Stimulated activated naive CD4-positive, alpha-beta T cell treated with Interleukin-2 at 50 U/mL for 16 hours (primary cell): Measurements from ENCODE around the gene FAM240A.

ENCODE experiments used
- DNase-seq: peaks from one replicate; lab custom pipeline; 2025; lab: John Stamatoyannopoulos, UW

Gene FAM240A

DNA sequence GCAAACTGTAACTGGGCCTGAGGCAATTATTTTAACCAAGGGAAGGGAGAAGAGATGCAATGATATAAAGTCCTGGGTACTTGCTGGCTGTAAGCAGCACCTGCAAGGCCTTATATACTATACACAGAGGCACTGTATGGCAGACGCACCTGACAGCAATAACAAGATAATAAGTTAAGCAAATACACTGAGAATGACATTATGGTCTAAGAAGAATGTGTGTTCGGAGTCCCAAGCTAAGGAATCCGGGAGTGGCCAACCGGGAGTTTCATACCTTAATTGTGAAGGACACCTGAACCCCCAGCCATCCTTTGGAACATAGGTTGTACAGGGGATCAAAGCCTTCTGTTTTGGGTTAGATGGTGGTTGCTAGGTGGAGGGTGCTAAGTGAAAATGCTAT lies 13.7 kb downstream of the FAM240A start:
- no peak for DNase-seq

DNA sequence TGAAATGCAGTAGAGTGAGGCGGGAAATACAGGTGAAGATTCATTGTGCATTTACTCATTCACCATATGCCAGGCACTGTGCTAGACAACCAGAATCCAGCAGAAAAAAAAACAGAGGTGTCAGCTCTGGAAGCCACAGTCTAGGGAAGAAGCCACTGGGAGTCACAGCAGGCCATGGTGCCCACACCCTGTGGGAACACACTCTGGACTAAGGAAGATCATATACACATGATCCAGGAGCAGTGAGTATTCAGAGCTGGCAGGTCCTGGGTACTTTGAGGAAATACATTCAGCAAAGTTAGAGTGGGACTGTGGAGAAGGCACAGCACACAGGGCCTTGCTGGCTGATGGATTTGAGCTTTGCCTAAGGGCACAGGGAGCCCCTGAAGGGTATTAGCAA lies 14.8 kb downstream of the FAM240A start:
- DNase-seq: no peak

DNA sequence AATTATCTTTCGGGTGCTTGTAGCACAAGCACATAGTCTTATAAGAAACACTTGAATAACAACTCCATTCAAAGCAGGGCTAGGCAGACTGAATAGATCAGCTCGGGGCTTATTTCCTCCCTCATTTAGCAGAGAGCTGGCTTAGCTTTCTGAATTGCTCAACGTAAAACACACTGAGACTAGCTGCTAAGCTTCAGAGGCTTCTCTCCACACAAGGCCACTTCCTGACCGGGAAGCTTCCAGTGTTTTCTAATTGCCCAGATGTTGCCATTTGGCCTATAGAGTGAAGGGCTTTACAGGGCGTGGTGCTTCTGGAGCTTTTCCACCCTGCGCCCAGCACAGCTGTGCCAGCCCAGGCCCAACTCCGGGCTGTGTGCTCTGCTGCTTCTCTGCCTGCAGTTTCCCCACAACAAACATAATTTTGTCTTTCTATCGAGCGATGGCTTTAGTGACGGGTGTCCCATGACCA lies 16.6 kb downstream of the FAM240A start:
- no peak for DNase-seq

DNA sequence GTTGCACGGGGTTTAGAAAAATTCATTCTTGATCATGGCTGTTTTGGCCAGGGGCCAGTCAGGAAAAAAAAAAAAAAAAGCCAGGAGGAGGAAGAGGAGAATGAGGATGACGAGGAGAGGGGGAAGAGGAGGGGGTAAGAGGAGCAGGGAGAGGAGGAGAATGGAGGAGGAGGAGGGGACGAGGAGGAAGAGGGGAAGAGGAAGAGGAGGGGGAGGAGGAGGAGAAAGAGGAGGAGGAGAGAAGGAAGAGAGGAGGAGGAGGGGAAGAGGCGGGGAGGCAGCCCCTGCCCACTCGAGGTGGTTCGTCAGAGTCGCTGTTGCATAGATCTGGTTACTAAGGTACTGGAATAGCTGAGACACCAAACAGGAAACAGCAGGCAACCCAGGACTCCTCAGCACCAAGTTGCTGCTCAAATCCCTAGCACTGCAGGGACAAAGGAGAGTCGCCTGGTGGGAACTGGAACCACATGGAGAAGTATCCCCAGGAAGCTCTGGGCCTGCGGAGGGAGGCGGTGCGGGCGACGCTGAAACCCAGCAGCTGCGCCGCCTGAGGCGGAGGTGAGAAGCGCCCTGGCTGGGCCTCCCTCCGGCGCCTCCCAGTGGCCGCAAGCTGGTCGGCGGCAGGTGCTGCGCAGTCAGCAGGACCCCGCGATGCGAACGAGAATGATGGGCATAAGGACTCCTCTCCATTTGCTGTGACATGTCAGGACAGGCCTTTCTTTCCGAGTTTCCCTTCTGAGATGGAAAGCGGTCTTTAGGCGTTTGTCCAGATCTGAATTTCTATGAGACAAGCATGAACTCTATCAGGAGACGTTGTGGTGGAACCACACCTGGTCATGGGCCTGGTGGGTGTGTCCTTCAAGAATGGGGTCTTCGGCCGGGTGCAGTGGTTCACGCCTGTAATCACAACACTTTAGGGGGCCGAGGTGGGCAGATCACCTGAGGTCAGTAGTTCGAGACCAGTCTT lies 17.5 kb downstream of the FAM240A start:
- DNase-seq: peak; percentile 71

DNA sequence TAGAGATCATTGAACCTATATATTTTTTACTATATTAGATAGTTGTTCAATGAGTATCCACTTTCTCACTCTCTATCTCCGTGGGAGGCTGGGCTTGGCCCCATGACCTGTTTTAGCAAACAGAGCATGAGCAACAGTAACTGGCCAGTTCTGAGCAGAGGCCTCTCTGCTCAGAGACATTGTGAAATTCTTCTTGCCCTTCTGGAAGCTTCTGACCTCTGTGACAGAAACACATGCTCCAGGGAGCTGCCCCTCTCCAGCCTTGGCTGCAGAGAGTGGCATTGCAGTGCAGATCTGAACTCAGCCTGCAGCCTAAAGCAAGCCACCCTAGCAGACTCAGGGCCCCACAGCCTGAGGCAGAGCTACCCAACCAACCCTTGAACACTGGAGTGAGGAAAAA lies 20.5 kb downstream of the FAM240A start:
- no peak for DNase-seq

DNA sequence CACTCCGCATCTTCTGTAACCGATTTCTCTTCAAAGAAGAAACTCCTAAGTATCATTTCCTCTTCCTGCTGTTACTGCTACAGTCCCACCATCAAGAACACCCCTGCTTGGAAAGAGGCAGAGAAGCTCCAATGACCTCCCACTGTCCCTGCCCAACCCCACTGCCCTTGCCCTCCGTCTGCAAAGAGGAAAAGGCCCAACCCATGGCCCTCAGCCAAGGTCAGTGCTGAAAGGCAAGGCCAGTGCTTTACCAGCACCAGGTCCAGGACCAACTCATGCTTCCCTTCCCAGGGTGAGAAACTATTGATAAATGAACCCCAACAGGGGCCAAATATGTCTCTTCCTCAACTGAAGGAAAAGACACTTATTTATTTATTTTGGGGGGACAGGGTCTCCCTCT lies 22.5 kb downstream of the FAM240A start:
- no peak for DNase-seq

DNA sequence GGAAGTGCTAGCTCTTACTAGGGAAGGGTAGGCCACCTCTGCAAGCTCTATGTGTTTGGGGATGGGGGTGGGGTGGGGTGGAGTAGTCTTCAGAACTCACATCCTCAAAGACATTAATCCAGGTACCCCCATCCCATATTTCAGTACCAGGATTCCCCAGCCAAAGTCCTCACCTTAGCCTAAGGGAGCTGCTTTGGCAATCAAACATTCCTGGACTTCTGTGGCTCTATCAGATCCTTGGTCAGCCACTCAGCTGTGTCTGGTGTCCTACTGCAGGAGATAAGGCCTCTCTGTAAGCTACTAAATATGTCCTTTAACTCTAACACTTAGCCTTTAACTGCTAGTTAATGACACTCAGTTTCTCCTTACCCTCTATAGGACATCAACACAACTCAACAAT lies 26.9 kb downstream of the FAM240A start:
- DNase-seq: no peak

DNA sequence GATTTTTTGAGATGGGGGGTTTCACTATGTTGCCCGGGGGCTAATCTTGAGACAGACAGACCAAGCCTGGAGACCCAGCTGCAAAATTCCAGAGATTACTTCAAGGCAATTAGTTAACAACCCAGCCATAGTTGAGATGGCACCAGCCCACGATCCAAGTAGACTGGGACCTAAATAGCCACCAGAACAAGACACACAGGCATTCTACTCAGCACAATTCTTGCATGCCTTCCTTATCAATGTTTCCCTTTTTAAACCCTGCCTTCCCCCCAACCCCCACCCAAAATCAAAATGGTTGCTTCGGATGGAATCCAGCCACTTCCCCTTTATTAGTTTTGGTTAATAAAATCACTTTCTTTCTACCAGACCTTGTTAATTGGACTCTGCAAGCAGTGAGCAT lies 28.6 kb downstream of the FAM240A start:
- DNase-seq: no peak

DNA sequence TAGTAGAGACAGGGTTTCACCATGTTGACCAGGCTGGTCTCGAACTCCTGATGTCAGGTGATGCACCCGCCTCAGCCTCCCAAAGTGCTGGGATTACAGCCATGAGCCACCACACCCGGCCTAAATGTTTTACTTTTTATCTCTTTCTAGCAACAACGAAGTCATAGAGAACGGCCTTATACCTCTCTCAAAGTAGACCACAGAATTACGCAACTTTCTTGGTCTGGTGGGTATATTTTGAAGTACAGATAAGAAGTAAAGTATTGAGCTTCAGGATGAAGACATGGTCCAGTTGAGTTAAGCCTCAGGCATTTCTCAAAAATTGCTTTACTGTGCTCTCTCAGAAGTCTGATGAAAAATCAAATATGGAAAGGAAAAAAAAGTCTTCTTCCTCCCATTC lies 30.6 kb downstream of the FAM240A start:
- no peak for DNase-seq

DNA sequence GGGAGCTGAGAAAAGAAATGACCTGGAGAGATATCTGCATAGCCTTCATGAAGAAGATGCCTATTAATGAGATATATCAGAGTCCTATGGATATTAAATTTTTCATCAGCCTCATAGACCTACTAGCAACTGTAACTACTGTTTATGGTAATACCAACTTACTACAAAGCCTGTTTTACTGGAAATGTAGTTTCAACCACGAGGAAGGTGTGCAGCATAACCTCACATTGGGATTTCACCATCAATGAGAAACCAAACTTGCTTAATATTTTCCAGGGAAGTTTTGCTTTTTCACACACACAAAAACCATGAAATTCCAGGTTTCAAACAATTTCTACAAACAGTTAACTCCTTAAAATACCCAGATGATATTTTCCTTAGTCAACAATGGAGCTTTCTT lies 31.4 kb downstream of the FAM240A start:
- no peak for DNase-seq

DNA sequence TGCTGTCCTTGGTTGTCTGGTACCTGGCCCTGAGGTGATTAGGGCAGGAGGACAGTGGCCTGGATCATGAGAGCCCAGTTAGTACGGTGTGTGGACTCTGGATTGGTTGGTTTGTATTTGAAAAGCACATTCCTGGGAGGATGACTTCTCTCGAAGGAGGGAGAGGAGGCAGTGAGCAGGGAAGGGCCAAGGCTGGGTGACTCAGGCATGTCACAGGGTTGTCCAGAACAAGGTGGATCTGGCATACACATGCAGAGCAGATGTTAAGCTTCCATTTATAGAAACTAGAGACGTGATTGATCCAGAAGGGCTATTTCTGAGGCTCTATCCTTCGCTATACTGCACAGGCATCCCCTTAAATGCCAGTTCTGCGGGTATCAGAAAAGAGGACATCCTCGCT lies 34.4 kb downstream of the FAM240A start:
- DNase-seq: no peak

DNA sequence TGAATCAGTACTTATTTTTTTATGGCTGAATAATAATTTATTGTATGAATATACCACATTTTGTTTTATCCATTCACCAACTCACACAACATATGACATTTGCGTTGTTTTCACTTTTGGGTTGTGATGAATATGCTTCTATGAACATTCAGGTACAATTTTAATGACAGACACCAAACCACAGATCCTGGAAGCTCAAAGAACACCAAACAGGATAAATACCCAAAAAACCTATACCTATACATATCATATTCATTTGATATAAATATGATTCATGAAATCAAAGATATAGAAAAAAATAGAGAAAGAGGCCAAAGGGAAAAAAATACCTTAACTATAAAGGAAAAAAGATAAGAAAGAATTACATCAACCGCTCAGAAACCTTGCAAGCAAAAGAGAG lies 35.8 kb downstream of the FAM240A start:
- DNase-seq: no peak

DNA sequence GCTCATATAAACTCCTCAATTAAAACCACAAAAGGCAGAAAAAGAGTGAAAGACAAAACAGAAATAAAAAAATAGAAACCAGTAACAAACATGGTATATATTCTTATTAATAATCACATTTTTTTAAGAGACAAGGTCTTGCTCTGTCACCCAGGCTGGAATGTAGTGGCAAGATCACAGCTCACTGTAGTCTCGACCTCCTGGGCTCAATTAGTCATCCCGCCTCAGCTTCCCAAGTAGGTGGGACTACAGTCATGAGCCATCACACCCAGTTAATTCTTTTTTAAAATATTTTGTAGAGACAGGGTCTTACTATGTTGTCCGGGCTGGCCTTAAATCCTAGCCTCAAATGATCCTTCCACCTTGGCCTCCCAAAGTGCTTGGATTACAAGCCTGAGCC lies 37.1 kb downstream of the FAM240A start:
- DNase-seq: no peak

DNA sequence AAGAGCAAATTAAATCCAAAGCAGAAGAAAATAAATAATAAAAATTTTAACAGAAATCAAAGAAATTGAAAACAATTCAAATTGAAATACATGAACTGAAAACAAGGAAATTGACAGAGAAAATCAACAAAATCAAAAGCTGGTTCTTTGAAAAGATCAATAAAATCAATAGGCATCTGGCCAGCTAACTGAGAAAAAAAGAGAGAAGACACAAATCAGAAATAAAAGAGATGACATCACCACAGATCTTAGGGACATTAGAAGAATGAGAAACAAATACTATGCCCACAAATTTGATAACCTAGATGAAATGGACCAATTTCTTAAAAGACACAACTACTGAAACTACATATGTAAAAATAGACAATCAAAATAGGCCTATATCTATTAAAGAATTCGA lies 38.8 kb downstream of the FAM240A start:
- DNase-seq: no peak

DNA sequence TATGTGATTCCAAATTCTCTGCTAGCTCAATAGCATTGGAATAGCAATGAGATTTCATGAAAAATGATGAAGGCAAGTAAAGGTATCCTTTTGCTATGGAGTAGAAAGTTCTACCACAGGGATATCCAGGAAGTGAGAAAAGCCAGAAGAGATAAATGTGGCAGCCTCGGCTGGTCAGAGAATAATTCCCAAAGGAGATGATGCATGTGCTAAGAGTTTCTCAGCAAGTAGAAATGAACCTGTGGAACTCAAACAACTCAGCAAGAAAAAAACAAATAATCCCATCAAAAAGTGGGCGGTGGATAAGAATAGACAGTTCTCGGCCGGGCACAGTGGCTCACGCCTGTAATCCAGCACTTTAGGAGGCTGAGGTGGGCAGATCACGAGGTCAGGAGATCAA lies 42.9 kb downstream of the FAM240A start:
- no peak for DNase-seq

DNA sequence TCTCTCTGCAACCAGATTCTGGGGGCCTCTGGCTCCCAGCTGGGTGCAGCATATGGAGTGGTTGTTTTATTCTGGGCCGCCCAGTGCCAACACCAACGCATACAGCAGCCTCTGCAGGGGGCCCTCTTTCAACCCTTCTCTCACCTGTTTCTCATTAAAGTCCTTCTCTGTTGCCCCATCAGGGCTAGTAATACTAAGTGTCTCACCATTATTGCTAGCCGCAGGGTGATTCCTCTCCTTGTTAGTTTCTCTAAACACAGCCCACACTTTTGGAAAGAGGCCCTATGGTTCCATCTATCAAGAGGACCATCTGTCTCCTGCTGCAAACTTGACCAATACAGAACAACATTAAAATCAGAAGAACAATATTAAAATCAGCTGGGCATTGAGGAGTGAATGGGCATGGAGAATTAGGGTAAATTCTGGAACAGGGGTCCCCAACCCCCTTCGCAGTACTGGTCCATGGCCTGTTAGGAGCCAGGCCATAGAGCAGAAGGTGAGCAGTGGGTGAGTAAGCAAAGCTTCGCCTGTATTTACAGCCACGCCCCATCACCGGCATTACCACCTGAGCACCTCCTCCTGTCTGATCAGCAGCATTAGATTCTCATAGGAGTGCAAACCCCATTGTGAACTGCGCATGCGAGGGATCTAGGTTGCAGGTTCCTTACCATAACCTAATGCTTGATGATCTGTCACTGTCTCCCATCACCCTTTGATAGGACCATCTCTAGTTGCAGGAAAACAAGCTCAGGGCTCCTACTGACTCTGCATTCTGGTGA lies 44.6 kb downstream of the FAM240A start:
- DNase-seq: no peak

DNA sequence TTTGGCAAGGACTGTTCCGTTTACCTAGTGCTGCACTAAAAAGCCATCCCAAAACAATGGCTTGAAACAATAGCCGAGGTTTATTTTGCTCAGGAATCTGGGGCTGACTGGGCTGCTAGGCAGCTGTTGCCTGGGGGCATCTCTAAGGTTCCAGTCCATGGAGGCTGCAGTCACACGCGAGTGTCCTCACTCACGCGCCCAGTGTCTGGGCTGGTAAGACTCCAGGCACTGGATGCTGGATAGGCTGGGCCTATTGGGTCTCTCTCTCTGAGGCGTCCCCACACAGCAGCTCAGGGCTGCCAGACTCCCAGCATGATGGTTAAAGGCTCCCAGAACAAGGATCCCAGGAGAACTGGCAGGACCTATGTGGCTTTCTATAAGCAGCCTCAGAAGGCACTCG lies 47.0 kb downstream of the FAM240A start:
- DNase-seq: no peak

DNA sequence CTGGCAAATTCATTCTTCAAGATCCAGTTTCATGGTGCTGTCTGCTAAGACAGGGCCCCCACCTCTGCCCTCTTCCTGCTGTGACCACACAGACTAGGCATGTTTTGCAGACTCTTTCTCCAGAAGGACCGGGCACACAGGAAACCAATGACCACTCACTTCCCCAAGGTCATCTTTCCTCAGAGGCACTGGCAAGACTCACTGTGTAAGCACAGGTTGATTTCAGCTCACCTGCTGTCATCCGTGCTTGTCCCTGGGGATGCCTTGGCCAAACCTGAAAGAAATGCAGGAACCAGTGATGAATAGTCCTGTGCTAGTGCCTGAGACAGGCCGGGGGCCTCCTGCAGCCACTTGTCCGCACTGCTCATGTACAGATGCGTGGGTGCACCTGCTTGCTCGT lies 47.7 kb downstream of the FAM240A start:
- DNase-seq: no peak

DNA sequence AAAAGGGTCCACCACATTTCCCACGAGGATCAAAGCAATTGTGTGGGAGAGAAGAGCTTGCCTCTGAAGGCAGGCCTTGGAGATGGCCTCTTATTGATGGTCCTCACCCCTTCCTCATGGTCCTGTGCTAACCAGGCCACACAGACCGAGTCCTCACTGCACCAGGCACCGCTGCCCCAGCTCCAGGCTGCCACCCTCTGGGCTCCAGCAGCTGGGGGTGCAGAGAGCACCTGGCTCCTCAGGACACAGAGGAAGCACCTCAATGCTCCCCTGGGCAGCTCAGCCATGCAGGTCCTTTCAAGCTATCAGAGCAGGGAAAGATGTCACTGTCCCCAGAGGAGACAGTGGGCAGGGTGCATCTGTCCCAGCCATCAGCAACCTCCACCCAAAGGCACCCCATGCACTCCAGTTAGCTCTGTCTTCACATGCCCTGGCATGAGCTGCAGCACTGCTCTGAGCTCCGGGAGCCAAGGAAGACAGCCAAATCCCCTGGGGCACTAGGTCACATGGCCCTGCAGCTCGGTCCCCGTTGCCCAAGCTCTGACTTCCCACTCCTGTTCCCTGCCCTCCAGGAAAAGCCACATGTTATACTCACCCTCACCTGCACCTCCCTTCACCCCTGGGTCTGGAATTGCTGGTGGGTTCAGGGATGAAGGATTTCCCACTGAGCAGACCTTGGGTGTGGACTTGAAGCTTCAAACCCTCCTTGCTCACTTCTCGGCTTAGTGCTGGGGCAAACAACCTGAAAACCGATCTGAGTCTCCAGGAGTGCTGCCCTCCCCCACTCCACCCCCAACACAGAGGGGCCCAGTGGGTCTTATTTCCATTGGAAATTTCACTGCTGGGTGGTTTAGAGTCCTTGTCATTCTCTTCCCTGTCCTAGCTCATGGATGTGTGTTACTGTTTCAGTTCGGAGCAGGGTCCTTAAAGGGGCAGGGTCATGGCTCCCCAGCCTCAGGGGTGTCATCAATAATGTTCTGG lies 48.5 kb downstream of the FAM240A start:
- DNase-seq: no peak

DNA sequence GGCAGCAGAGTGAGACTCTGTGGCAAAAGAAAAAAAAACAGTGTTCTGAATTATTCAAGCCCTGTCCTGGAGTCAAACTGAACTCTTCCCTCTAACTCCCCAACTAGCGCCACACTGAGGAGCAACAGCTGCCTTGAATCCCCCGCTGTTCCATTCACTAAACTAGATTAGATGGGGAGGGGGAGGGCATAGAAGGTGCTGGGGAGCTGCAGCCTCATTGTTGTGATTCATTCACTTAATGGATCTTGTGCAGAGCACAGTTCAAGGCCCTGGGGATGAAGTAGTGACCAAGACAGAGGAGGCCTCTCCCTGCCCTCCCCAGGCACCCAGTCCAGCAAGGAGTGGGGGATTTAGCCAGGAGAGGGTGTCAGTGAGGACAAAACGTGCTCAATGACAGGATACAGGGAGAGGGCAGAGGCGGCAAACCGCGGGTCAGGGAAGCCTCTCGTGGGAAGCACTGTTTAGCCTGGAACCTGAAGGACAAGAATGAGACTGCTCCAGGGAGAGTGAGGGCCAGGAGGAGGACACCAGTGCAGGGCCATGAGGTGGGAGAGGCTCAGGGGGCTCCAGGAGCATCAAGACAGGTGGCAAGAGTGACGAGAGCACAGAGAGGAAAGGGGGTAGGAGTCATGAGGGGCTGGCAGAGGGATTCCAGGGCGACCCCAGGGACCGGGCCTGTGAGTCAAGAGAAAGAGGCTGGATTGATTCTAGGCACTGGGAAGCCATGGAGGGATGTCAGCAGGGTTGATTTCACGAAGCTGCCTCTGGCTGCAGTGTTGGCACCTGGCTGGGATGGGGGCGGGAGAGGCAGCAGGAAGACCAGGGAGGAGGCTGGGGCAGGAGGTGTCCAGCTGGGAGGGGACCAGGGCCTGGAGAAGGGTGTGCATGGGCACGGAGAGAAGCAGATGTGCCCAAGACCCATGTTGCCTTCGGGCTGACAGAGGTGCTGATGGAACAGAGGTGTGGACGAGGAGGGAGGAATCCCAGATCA lies 49.7 kb downstream of the FAM240A start:
- no peak for DNase-seq
